Stimulated activated CD4-positive, alpha-beta T cell treated with anti-CD3 and anti-CD28 coated beads, Interleukin-2, amount 100 ng/mL, for 24 hours (primary cell): Measurements from ENCODE around the gene PGAP1.
"Not testable (repeated sequence)": the region's sequence is repeated elsewhere in the genome, so short reads cannot be mapped to it uniquely, and the experiment has no call there.

ENCODE experiments used
- DNase-seq, 2 donors: peaks; one replicate each; pipeline ENCODE4 v3.0.0-alpha.2; 2020

Gene PGAP1

DNA sequence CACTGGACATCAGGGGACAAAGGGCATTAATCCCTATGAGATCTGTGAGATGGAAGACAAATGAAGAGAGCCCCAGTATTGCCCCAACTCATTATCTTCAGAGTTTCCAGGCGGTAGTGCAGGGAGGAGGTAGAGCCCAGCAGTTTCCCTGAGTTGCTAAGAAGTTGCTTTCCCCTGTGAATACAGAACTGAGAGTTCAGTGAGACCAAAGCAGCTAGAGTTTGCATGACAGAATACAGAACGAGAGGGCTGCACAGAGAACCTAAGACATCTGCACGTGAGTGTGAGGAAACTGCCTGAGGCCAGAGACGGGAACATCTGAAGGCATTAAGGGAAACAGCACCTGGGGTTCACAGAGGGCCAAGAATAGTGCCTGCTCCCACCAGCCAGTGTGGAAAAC, 18.1 kb upstream of the PGAP1 start:
- no peak for DNase-seq

DNA sequence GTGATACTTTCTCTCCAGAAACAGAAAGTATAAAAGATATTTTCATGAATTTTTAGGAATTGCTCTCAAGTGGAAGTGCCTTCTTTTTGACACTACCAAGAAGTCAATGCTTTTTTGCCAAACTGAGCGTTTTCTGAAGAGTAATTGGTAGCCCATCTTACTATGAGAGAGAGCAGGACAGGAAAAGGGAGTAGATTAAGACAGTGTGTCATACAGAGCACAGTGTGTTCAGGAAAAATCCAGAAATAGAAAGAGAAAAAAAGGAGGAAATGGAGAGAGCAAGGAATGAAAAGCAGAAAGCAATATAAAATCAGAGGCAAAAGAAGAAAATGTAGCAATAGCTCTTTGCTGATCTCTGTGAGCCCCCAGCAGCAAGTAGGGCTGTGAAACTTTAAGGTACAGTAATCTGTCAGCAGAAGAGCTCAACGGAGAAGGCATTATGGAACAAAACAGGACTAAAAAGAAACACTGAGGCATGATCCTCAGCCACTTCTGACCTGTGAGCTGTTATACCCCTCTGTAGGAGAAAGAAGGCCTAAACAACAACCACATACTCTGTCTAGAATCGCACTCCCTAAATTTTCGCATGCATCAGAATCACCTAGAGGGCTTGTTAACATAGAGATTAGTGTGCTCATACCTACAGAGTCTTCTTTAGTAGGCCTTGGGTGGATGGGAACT, 15.0 kb upstream of the PGAP1 start:
- DNase-seq: no peak

DNA sequence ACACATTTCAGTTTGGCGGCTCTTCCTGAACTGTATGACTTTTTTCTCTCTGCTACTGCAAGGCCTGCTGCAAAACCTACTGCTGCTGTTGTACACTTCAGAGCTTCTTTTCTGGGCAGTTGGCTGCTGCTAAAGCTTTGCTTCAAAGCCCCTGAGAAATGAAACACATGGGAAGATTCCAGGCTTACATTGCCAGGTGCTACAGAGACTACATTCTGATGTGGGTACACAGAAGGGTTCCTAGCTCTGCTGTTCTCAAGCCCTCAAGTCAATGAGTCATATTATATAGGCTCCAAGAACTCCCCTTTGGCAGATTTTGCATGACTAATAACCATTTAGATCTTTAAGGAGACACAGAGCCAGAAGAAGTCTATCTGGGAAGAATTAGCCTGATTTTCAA, 12.9 kb upstream of the PGAP1 start:
- DNase-seq: no peak

DNA sequence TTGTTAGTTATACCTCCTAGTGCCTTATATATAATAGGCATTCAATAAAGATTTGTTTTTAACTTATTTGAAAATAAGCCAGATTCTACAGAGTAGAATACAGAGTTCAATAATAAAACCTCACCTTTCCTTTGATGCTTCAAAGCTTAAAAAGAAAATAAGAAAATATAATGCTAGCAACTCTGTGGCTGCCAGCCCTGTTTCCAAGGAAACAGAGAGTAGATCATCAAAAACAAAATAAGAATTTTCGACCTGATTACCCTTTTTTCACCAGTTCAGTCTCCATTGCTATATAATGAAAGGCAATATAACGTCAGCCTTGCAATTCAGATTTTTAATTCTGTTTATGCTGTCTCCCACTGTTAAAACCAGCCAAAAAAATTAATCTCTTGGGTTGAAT, 8.9 kb upstream of the PGAP1 start:
- no peak for DNase-seq

DNA sequence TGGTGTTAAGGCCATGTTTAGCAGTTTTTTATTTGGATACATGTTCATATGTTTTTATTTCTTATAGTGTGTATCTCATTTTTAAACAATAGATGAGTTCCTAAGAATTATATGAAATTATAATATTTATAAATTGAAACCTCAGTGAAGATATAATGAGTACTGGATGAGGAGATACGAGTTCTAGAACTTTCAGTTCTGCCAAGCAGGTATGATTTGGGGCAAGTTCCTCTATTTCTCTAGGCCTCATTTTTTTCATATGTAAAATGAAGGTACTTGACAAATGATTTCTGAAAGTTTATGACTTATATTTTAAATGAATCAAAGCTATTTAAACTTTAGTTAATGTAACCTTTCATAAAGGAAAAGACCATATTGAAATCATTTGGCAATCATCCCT, 8.2 kb upstream of the PGAP1 start:
- DNase-seq: no peak

DNA sequence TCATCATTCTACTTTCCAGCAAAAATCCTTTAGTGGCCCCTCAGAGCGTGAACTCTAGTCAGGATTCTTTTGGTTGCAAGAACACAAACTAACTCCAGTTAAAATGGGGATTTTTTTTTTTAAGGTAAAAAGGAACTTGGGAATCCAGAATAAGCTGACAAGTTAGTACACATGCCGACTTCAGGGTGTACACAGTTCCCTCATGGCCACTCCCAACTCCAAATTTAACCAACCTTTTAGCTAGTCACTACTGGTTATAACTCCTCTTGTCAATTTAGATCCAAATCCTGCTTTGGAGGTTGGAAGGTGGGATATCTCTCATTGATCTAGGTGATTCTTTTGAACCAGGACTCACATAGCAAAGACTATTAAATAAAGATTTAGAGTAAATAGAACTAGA, 5.0 kb upstream of the PGAP1 start:
- DNase-seq: no peak

DNA sequence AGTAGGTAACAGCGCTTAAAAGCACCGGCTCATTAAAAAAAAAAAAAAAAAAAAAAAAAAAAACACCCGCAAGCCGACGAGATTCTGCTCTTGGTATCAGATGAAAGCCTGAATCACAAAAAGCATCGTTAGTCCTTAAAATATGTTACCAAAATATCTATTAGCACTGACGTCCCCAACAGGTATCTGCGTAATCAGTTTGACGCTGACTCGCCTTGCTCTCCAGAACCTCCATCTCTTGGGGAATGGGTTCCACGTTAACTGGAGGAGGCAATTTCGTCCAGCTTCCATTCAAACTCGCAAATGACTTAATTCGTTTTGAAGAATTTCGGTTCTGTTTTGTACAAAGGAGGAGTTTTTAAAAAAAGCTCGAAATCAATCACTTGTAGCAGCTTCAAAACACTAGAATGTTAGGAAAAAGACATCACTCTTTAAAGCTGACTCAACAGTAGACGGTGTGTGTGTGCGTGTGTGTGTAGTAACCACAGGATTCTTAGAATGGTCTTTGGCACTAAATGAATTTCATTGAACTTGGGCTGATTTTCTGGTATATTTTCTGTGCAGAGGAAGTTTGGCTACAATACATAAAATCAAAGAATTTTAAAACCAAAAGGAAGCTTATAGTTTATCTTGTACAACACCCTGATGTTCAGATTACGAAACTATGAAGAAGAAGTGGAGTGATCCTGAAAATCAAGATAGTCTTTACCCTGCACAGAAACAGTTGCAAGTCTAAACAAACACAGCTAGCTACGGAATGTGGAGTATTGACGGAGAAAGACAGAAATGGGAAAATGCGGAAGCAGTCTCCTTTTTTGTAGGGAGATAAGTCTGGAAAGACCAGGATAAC, 1.1 kb upstream of the PGAP1 start:
- peak; percentile 51 to 66 for DNase-seq

DNA sequence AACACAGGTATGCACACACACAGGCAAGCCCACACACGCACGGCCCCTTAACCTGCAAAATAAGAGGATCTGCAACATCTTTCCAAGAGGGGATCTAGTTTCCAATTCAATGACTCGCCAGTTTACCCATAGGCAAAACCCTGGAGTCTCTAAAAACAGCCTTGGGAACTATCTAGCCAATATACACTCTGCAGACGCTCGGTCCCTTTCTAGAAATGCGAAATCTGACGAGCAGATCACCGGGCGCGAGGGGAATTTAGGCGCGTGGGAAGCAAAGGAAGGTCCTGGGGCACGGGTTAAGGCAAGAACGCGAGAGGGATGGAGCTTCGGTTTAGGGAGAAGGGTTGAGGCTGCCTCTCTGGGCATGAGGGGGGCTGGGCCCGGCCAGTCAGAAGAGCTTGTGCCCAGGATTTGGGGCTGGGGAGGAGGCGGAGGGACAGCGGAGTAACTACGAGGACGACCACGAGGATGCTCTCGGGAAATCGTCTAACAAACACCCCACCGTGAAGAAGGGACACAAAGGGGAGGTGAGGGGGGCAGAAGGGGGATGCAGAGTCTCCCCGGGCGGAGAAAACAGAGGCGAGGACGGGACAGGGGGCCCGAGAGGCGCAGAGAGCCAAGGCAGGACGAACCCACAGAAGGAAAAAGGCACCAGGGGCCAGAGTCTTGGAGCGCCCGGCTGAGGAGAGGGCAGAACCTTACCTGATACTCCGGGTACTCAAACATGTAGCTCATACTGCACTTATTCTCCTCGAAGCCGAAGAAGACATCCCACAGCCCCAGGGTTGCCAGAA, 542 bp downstream of the PGAP1 start:
- peak; percentile 47 to 49 for DNase-seq

DNA sequence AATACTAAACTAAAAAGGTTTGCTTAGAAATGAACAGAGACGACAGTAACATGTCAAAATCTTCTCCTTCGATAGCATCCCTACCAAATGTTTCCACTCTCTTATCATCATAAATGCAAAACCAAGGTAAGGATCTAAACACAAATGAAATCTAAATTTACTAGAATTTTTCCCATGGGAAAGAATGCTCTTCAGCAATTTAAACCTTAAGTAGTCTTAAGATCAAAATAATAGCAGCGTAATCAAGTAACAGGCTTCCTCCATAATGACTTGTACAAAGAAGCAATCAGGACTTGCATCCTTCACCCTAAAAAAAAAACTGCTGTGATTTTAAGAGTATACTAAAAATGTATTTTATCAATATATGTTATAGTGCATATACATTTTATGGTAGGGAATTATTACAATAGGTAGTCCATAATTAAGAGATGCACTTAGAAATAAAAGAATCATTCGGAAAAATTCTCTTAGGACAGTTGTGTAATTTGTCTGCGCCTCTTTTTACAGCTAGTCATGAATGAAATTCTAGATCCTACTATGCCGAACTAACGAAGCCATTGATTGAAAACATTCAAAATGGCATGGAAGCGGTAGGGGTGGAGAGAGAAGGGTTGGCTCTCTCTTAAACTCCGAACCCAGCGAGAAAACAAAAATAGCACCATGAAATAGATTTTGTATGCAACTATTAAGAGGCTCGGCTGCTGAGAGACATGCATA, 1.3 kb downstream of the PGAP1 start:
- no peak for DNase-seq

DNA sequence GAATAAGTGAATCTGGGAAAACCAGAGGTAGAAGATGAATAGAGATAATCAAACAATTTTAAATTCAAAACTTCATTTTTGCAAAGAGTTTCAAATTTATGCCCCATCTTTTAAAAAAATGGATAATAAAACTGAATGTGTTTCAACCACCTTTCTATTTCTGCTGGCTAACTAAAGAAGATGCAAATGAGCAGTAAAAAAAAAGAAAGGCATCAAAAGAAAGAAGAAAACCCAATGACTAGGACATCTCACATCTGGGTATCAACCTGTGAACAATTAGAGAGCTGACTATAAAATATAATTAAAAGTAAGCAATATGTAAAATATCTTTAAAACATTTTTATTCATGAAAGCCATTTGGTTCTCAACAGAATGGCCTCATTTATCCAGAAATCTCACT, 2.5 kb downstream of the PGAP1 start:
- no peak for DNase-seq

DNA sequence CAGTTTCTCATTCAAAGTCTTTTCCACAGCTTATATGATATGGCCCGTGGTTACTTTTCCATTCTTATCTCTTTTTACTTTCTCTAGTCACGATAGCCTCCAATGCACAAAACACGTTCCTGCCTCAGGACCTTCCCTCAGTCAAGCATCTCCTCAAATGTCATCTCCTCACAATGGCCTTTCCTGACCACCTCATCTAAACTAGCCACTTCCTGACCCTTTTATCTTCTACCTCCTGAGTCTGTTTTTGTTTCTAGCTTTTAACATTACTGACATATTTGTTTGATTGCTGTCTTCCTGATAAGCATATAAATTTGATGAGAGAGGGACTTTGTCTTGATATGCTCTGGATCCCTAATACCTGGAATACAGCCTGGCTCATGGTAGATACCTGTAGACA, 7.6 kb downstream of the PGAP1 start:
- DNase-seq: no peak

DNA sequence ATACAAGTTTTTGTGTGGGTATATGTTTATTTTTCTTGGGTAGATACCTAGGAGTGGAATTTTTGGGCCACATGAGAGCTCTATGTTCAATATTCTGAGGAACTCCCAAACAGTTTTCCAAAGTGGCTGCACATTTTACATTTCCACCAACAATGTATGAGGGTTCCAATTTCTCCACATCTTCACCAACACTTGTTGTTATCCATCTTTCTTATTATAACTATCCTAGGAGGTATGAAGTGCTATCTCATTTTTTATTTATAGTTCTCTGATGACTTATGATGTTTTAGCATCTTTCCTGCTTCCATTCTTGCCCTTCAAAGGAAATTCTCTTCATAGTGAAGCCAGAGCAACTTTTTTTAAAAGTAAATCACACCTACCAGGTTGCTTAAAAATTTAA, 8.7 kb downstream of the PGAP1 start:
- DNase-seq: no peak

DNA sequence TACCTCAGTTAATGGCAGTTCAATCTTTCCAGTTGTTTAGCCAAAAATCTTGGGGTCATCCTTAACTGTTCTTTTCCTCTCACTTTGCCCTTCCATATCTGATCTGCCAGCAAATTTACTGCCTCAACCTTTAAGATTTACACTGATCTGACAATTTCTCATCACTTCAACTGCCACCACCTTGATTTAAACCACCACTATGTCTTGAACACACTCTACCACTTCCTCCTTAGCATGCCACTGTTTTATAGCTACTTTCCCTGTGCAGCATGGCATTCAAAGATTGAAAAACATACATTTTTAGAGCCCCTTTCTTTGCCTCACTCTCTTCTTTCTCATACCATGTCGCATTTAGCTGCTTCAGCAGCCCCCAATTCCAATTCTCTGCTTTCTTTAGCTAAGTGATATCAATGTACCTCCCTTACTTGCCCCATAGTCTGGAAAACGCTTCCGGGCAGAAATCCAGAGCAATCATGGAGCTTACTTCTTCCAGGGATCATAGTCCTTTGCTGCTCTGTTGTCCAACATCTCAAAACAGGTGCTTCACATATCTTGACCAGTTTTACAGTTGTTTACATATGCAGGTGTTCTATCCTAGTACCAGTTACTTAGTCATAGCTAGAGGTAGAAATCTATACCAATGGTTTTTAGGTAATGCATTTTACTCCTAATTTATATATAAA, 10.9 kb downstream of the PGAP1 start:
- no peak for DNase-seq

DNA sequence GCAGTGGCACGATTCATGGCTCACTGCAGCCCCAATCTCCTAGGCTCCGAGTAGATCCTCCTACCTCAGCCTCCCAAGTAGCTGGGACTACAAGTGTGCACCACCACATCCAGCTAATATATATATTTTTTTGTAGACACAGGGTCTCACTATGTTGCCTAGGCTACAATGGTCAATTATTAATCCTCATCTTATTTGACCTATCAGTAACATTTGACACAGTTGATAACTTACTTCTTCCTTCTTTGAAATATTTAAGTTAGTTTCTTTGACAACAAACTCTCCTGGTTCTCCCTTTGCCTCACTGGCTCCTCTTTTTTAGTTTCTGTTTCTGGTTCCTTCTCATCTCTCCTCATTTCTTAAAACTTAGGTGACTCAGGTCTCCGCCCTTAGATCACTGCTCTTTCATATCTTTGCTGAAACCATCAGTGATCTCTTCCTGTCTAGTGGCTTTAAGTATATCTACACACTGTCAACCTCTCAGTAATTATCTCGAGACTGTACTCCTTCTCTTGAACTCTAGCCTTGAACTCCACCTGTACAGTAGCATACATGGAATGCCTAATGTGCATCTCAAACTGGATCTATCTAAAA, 11.5 kb downstream of the PGAP1 start:
- no peak for DNase-seq

DNA sequence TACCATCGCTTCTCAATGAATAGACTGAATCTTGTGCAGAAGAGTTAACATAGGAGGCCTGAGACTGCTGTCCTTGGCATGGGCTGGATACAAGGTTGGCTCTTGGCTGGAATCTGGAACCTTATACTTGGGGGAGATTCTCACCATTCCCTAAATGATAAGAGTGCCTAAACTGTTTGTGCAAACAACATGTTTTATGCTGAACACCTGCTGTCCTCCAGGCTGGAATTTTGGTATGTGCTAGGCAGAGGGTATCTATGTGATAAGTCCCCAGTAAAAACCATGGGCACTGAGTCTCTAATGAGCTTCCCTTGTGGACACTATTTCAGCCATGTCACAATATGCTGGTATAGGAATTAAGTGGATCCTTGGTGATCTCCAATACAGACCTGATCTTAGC, 12.8 kb downstream of the PGAP1 start:
- no peak for DNase-seq

DNA sequence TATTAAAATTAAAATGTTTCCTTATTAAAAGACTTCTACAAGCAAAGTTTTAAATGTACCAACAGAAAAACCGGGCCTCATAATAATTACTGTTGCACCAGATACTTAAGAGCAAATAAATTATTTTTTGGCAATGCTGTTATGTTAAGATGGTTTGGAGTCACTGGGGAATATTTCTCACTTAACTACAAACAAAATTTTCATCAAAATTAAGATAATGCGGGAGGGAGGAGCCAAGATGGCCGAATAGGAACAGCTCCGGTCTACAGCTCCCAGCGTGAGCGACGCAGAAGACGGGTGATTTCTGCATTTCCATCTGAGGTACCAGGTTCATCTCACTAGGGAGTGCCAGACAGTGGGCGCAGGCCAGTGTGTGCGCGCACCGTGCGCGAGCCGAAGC, 21.1 kb downstream of the PGAP1 start:
- not testable (repeated sequence) for DNase-seq

DNA sequence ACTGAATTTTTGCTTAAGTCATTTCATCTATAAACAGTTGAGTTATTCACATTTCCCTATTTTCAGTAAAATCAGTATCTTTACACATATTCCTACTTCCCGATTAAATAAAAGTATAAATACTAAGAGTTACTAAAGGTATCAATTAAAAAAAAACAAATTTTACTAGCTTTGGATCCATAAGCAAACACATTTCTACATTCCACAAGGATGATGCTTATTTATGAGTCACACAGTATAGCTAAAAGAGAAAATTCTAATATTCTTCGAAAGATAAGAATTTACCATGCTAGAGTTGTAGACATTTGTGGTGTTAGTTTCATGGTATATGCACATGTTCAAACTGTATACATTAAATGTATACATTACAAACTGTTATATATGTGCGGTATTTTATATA, 23.7 kb downstream of the PGAP1 start:
- DNase-seq: no peak

DNA sequence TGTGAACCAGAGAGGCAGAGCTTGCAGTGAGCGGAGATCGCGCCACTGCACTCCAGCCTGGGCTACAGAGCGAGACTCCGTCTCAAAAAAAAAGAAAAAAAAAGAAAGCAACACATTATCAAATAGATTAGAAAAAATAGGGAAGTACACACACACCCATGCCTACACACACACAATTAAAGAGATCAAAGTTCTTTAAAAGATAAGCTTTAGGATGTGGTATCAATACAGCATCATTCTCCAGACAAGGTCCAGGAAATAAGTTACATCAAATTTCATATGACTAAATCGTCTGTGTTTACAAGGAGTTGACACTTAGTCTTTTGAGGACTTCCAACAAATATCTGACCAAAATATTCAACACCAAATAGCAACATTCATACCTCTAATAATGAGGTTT, 25.7 kb downstream of the PGAP1 start:
- no peak for DNase-seq

DNA sequence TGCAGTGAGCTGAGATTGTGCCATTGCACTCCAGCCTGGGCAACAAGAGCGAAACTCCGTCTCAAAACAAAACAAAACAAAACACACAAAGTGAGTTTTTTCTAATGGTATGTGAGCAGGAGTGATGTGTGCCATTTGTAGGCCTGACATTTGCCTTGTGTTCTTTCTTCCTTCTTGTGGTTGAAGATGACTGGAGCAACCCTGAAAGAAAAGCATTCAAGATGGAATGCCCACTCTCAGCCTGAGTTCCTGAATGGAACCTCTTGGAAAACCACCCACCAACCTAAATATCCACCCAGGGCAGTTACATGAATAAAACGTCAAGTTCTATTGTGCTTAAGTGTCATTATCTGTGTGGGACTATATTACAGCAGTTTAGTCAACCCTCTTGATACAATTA, 26.5 kb downstream of the PGAP1 start:
- no peak for DNase-seq

DNA sequence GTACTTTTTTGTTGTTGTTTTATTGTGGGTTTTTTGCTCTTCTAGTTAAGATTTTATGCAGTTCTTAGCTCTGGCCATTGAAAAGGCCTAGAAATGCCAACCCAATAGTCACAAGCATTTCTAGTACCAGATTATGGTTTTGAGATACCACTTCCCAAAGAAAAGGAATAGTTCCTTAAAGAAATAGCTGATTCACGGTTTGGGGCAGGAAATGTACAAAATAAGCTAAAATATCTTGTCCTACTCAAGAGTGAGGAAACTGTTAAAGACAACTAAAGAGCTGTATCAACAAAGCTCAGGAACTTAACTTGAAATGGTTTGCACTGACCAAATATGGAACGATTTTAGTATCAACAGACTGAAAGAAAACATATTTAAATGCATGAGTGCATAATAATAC, 35.4 kb downstream of the PGAP1 start:
- no peak for DNase-seq

DNA sequence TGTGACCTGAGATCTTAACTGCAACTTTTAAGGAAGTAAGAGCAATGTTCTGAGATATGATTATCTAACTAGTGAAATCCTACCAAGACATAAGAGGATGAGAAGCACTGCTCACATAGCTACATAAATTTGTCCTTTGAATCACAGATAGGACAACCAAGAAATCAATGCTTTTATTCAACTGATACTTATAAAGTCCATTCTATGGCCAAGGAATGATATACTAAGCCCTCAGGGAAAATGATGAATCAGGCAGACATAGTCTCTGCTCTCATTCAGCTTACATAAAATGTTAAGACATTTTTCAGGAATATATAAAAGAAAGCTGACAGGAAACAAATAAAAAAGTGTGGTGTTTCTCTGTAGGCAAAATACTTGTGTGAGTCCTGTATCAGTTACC, 39.1 kb downstream of the PGAP1 start:
- no peak for DNase-seq

DNA sequence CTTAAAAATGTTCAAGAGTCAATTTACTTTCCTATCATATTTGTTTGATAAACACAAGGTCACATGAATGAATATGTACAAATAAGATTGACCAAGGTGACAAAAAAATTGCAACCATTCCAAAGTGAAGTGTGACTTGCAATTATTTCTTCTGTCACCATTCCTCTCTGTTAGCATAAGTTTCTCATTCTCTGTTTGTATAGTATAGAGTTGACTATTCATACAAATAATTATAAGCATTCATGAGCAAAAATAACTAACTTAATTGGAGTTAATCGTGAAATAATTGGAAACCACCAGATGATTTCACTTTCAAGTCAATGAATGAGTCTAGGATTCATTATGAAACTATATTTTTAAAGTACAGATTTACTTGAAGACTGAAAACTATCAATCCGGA, 42.1 kb downstream of the PGAP1 start:
- no peak for DNase-seq
